Measurements from ENCODE around the gene ARHGEF12. TPM values are rescaled to one million over a fixed set of nuclear protein-coding genes. Genes with fewer than 3 reads are reported as not detected.

Gene ARHGEF12
- 29.4 and 36.5 TPM in 2 replicates for total RNA-seq

- H3K4me3 ChIP-seq (ENCODE audit: low read depth, low read length), result peak within 1 kb of the TSS; percentile 63
- TF ChIP-seq CTCF (conservative IDR thresholded peaks at IDR 0.05; ENCODE audit: low read depth, low read length), result peak; percentile 47
- no peak for DNase-seq (ENCODE audit: low read depth)
Measured at GRCh38 chr11:120335908-120336640, at the start of gene ARHGEF12. Gene ARHGEF12, plus strand, starts transcription at chr11:120336413. Its CDS starts 831 bp downstream, at chr11:120337244.

GRCh38 chr11:120288021-120288420, 48.2 kb upstream of the ARHGEF12 start:
- TF ChIP-seq CTCF (conservative IDR thresholded peaks at IDR 0.05; ENCODE audit: low read depth, low read length), result no peak
- no peak overlapping the region for H3K4me3 ChIP-seq (ENCODE audit: low read depth, low read length)
- DNase-seq (ENCODE audit: low read depth), result no peak

- no peak for TF ChIP-seq CTCF (conservative IDR thresholded peaks at IDR 0.05; ENCODE audit: low read depth, low read length)
- DNase-seq (ENCODE audit: low read depth), result no peak
- H3K4me3 ChIP-seq (ENCODE audit: low read depth, low read length), result no peak overlapping the region
Measured at GRCh38 chr11:120289426-120289825, 46.8 kb upstream of the ARHGEF12 start.

GRCh38 chr11:120290956-120291355, 45.3 kb upstream of the ARHGEF12 start:
- no peak overlapping the region for H3K4me3 ChIP-seq (ENCODE audit: low read depth, low read length)
- DNase-seq (ENCODE audit: low read depth), result no peak
- no peak for TF ChIP-seq CTCF (conservative IDR thresholded peaks at IDR 0.05; ENCODE audit: low read depth, low read length)

- no peak for TF ChIP-seq CTCF (conservative IDR thresholded peaks at IDR 0.05; ENCODE audit: low read depth, low read length)
- DNase-seq (ENCODE audit: low read depth), result no peak
- H3K4me3 ChIP-seq (ENCODE audit: low read depth, low read length), result no peak overlapping the region
Measured at GRCh38 chr11:120293038-120293800, 43.0 kb upstream of the ARHGEF12 start.

- no peak for DNase-seq (ENCODE audit: low read depth)
- no peak overlapping the region for H3K4me3 ChIP-seq (ENCODE audit: low read depth, low read length)
- no peak for TF ChIP-seq CTCF (conservative IDR thresholded peaks at IDR 0.05; ENCODE audit: low read depth, low read length)
Measured at GRCh38 chr11:120294096-120294495, 42.1 kb upstream of the ARHGEF12 start.

Data from epithelial cell of proximal tubule (primary cell).